ENCODE data around the gene FOSL1.

FOSL1 gene

GRCh38 chr11:65900899-65901180 is 652 bp upstream of the FOSL1 start:
- no peak for TF ChIP-seq CTCF (IDR thresholded peaks at IDR 0.05)

GRCh38 chr11:65899356-65900124 is 648 bp downstream of the FOSL1 start:
- TF ChIP-seq CTCF (IDR thresholded peaks at IDR 0.05): no peak

- TF ChIP-seq CTCF (IDR thresholded peaks at IDR 0.05): no peak
Observed at GRCh38 chr11:65898656-65899355, 1.4 kb downstream of the FOSL1 start.

GRCh38 chr11:65897020-65897471 is 3.1 kb downstream of the FOSL1 start:
- TF ChIP-seq CTCF (IDR thresholded peaks at IDR 0.05): no peak

- TF ChIP-seq CTCF (IDR thresholded peaks at IDR 0.05): no peak
Observed at GRCh38 chr11:65896034-65896999, 3.9 kb downstream of the FOSL1 start.

GRCh38 chr11:65895482-65895981 is 4.7 kb downstream of the FOSL1 start:
- TF ChIP-seq CTCF (IDR thresholded peaks at IDR 0.05): no peak

- no peak for TF ChIP-seq CTCF (IDR thresholded peaks at IDR 0.05)
Observed at GRCh38 chr11:65894034-65894591, 6.1 kb downstream of the FOSL1 start.
